ENCODE results near the gene PPP2R2C. TPM values are rescaled to one million over a fixed set of nuclear protein-coding genes. Genes with fewer than 3 reads are reported as not detected.

PPP2R2C gene
- total RNA-seq, 1 donor from 2014 or later = not detected

GRCh38 chr4:6385288-6385687 is 87.1 kb downstream of the PPP2R2C start:
- no peak for DNase-seq (ENCODE audit: extremely low spot score, unreplicated experiment)
- Mint-ChIP-seq H3K36me3 (ENCODE audit: unreplicated experiment) (no peaks in the 10 kb centered on the region), H3K27me3 (ENCODE audit: unreplicated experiment) (peaks cover 14% of the 10 kb centered on the region), H3K4me1 (ENCODE audit: unreplicated experiment) (no peaks in the 10 kb centered on the region), H3K4me3 (ENCODE audit: unreplicated experiment) (no peak overlapping the region), H3K9me3 (ENCODE audit: unreplicated experiment) (no peaks in the 10 kb centered on the region), H3K27ac (ENCODE audit: unreplicated experiment) (no peak overlapping the region)
- TF ChIP-seq CTCF (IDR thresholded peaks at IDR 0.05) = no peak

GRCh38 chr4:6384541-6384940 is 87.9 kb downstream of the PPP2R2C start:
- no peaks in the 10 kb centered on the region for H3K4me1 Mint-ChIP-seq (ENCODE audit: unreplicated experiment)
- H3K27ac Mint-ChIP-seq (ENCODE audit: unreplicated experiment) = no peak overlapping the region
- H3K4me3 Mint-ChIP-seq (ENCODE audit: unreplicated experiment) = no peak overlapping the region
- no peaks in the 10 kb centered on the region for H3K9me3 Mint-ChIP-seq (ENCODE audit: unreplicated experiment)
- DNase-seq (ENCODE audit: extremely low spot score, unreplicated experiment) = no peak
- H3K27me3 Mint-ChIP-seq (ENCODE audit: unreplicated experiment) = peaks cover 16% of the 10 kb centered on the region
- H3K36me3 Mint-ChIP-seq (ENCODE audit: unreplicated experiment) = no peaks in the 10 kb centered on the region
- no peak for TF ChIP-seq CTCF (IDR thresholded peaks at IDR 0.05)

- no peaks in the 10 kb centered on the region for H3K4me1 Mint-ChIP-seq (ENCODE audit: unreplicated experiment)
- no peak overlapping the region for H3K27ac Mint-ChIP-seq (ENCODE audit: unreplicated experiment)
- no peaks in the 10 kb centered on the region for H3K9me3 Mint-ChIP-seq (ENCODE audit: unreplicated experiment)
- no peak for TF ChIP-seq CTCF (IDR thresholded peaks at IDR 0.05)
- DNase-seq (ENCODE audit: extremely low spot score, unreplicated experiment) = no peak
- H3K4me3 Mint-ChIP-seq (ENCODE audit: unreplicated experiment) = no peak overlapping the region
- H3K27me3 Mint-ChIP-seq (ENCODE audit: unreplicated experiment) = peaks cover 19% of the 10 kb centered on the region
- H3K36me3 Mint-ChIP-seq (ENCODE audit: unreplicated experiment) = no peaks in the 10 kb centered on the region
Observed at GRCh38 chr4:6383929-6384328, 88.5 kb downstream of the PPP2R2C start.

GRCh38 chr4:6383009-6383404 is 89.4 kb downstream of the PPP2R2C start:
- no peaks in the 10 kb centered on the region for H3K4me1 Mint-ChIP-seq (ENCODE audit: unreplicated experiment)
- TF ChIP-seq CTCF (IDR thresholded peaks at IDR 0.05) = no peak
- peaks cover 21% of the 10 kb centered on the region for H3K27me3 Mint-ChIP-seq (ENCODE audit: unreplicated experiment)
- DNase-seq (ENCODE audit: extremely low spot score, unreplicated experiment) = no peak
- H3K36me3 Mint-ChIP-seq (ENCODE audit: unreplicated experiment) = no peaks in the 10 kb centered on the region
- H3K27ac Mint-ChIP-seq (ENCODE audit: unreplicated experiment) = no peak overlapping the region
- no peaks in the 10 kb centered on the region for H3K9me3 Mint-ChIP-seq (ENCODE audit: unreplicated experiment)
- H3K4me3 Mint-ChIP-seq (ENCODE audit: unreplicated experiment) = no peak overlapping the region

- Mint-ChIP-seq H3K9me3 (ENCODE audit: unreplicated experiment) (no peaks in the 10 kb centered on the region), H3K36me3 (ENCODE audit: unreplicated experiment) (no peaks in the 10 kb centered on the region)
Observed at GRCh38 chr4:6381571-6382123, 90.8 kb downstream of the PPP2R2C start.

More at GRCh38 chr4:6381571-6382123, 90.8 kb downstream of the PPP2R2C start:
- no peak for DNase-seq (ENCODE audit: extremely low spot score, unreplicated experiment)
- no peaks in the 10 kb centered on the region for H3K4me1 Mint-ChIP-seq (ENCODE audit: unreplicated experiment)
- H3K27ac Mint-ChIP-seq (ENCODE audit: unreplicated experiment) = no peak overlapping the region
- no peak for TF ChIP-seq CTCF (IDR thresholded peaks at IDR 0.05)
- peaks cover 24% of the 10 kb centered on the region for H3K27me3 Mint-ChIP-seq (ENCODE audit: unreplicated experiment)
- H3K4me3 Mint-ChIP-seq (ENCODE audit: unreplicated experiment) = no peak overlapping the region
